ENCODE measurements around the gene BHLHE40. TPM values are rescaled to one million over a fixed set of nuclear protein-coding genes. Genes with fewer than 3 reads are reported as not detected.

BHLHE40 gene
- total and polyA plus RNA-seq, 2 donors (not counting 3 experiments of a cell fraction or from before 2014, with no cell fraction given) = 40.3 to 57.9 TPM

- H3K4me3 ChIP-seq (replicated peaks in 1 of 3; ENCODE audit: insufficient read depth in 1 of 3, low read depth in 1 of 3, low read length in 3 of 3) = no peak overlapping the region
- H3K4me1 ChIP-seq (ENCODE audit: control insufficient read depth, extremely low read depth, insufficient read depth, low read length) = peaks cover 33% of the 10 kb centered on the region
- TSS peak; percentile 67 for BruUV-seq (replicated peaks)
- H3K79me2 ChIP-seq (ENCODE audit: control insufficient read depth, insufficient read depth, low read length) = no peaks in the 10 kb centered on the region
- dilution Hi-C loops (cut with MboI; ENCODE audit: extremely low pct_ligation_motif_present, low sequenced_read_pairs) = no loop called here
- peak overlapping the region; percentile 91 for H3K27ac ChIP-seq (ENCODE audit: insufficient read depth, low read depth, low read length)
- no peak for TF ChIP-seq JUN (IDR thresholded peaks at IDR 0.05; ENCODE audit: borderline replicate concordance, insufficient read depth, insufficient read length, low read depth)
- no peak for TF ChIP-seq POLR2AphosphoS5 (IDR thresholded peaks at IDR 0.05; ENCODE audit: insufficient read depth, low read depth, low read length)
- no peak for TF ChIP-seq GATA2 (IDR thresholded peaks at IDR 0.05; ENCODE audit: insufficient read depth, insufficient read length, low read depth, low read length)
- TF ChIP-seq, protein P1, sequence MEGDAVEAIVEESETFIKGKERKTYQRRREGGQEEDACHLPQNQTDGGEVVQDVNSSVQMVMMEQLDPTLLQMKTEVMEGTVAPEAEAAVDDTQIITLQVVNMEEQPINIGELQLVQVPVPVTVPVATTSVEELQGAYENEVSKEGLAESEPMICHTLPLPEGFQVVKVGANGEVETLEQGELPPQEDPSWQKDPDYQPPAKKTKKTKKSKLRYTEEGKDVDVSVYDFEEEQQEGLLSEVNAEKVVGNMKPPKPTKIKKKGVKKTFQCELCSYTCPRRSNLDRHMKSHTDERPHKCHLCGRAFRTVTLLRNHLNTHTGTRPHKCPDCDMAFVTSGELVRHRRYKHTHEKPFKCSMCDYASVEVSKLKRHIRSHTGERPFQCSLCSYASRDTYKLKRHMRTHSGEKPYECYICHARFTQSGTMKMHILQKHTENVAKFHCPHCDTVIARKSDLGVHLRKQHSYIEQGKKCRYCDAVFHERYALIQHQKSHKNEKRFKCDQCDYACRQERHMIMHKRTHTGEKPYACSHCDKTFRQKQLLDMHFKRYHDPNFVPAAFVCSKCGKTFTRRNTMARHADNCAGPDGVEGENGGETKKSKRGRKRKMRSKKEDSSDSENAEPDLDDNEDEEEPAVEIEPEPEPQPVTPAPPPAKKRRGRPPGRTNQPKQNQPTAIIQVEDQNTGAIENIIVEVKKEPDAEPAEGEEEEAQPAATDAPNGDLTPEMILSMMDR (IDR thresholded peaks at IDR 0.05; ENCODE audit: extremely low read depth in 1 of 2, insufficient read depth in 1 of 2, low read depth in 1 of 2, low read length in 2 of 2) = no peak
- H3K9ac ChIP-seq (replicated peaks; ENCODE audit: extremely low read depth, insufficient read depth, low read length) = peak overlapping the region; percentile 69
- no peak for FAIRE-seq
- POLR2A ChIA-PET = interaction anchor here (0.8 to 2.7 kb wide), 3 partner anchors 39 to 101 kb away, joined by 3 to 46 read pairs (median 8); no protein-coding TSS in a partner anchor
- peak overlapping the region; percentile 6 for H3K4me2 ChIP-seq (ENCODE audit: insufficient read depth, low read length)
- H2AFZ ChIP-seq (ENCODE audit: low read depth, low read length) = no peak overlapping the region
- no peaks in the 10 kb centered on the region for H4K20me1 ChIP-seq (replicated peaks; ENCODE audit: control insufficient read depth, extremely low read depth, insufficient read depth, low read length)
- H3K9me1 ChIP-seq (replicated peaks; ENCODE audit: control insufficient read depth, extremely low read depth, insufficient read depth, low read length) = no peaks in the 10 kb centered on the region
- CTCF ChIA-PET = interaction anchor here (1.2 to 10.7 kb wide), 6 partner anchors 29 to 312 kb away, joined by 5 to 327 read pairs (median 18); partner anchors contain the start of gene BHLHE40
- no peaks in the 10 kb centered on the region for H3K36me3 ChIP-seq (ENCODE audit: control insufficient read depth in 2 of 2, extremely low read depth in 1 of 2, insufficient read depth in 2 of 2, low read length in 2 of 2)
- intact Hi-C loops (cut with micrococcal nuclease) = loop anchor here (1.0 kb wide), 3 partner anchors 39 to 193 kb away; no protein-coding TSS in a partner anchor
- no peaks in the 10 kb centered on the region for H3K27me3 ChIP-seq (ENCODE audit: control insufficient read depth in 2 of 2, insufficient read depth in 2 of 2, low read length in 2 of 2)
- no peak for DNase-seq (ENCODE audit: low read depth, low spot score)
- H3K9me3 ChIP-seq (replicated peaks; ENCODE audit: control insufficient read depth, insufficient read depth, low read length) = no peaks in the 10 kb centered on the region
Measured at GRCh38 chr3:5023777-5024346, 44.6 kb downstream of the BHLHE40 start.
